Mammary epithelial cell (primary cell): Measurements from ENCODE around the gene LGR6.

ENCODE experiments used
- CTCF ChIP-seq, 2 donors: IDR thresholded peaks in 1 of 2; conservative IDR thresholded peaks in 1 of 2; 2 replicates each; pipeline ENCODE4 v1.5.1; 2011 to 2012; ENCODE audit warnings: inconsistent platforms in 2 of 2, low read length in 2 of 2, mild to moderate bottlenecking in 2 of 2, control low read depth in 1 of 2, low read depth in 1 of 2; ENCODE audit not compliant: insufficient read depth in 1 of 2; ENCODE audit errors: extremely low read depth in 1 of 2
- EZH2 ChIP-seq: IDR thresholded peaks from 2 replicates; pipeline ENCODE4 v1.6.1; 2012; ENCODE audit warnings: low read length, inconsistent platforms, borderline replicate concordance

DNA sequence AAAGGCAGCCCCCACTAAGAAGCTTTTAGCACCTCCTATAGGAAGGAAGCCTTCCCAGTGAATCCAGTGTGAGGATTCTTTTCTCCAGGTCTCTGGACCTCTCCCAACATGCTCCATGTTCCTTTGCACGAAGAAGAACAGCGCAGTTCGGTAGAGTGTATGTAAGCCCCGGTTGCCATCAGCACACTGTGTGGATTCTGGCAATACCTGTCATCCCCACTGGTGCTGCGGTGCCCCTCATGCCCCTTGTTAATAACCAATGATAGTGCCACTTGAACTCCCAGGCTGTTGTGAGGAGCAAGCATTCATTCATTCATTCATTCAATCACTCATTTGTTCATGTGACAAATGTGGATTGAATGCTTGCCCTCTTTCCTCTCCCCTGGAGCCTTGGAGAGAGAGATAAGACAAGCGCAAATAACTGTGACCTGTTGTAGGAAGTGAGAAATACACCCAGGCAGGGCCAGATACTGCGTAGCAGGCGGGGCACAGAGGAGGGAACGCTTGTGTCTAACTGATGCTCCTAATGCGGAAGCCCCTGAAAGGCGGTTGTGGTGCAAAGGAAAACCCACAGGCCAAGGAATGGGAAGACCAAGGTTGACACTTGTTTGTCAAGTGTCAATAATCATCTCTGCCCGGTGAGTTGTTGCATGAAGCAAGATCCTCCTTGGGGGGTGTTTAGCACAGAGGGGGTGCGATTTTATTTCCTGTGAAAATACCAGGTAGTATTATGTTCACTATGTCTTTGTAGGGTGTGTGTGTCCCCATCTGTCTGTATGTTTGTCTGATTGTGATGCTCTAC is 9.8 kb downstream of the LGR6 start:
- TF ChIP-seq CTCF (conservative IDR thresholded peaks at IDR 0.05 in 1 of 2, IDR thresholded peaks at IDR 0.05 in 1 of 2; ENCODE audit: extremely low read depth in 1 of 2, insufficient read depth in 1 of 2, low read depth in 1 of 2, low read length in 2 of 2) (no peak), EZH2 (no peak)
